HepG2 (cell line): Measurements from ENCODE around the gene ONECUT1. TPM values are rescaled to one million over a fixed set of nuclear protein-coding genes. Genes with fewer than 3 reads are reported as not detected.

Experiments used
- ATAC-seq: fragments of 200-7000 bp; cut with Tn5 transposase; 3 replicates; pipeline ENCODE4 v1.9.1; 2020; ENCODE audit warnings: mild to moderate bottlenecking, moderate library complexity
- BruUV-seq: library from RNA; stranded (reverse); fragments of 400-500 nt; replicated peaks from 2 replicates; lab custom pipeline; 2021; lab: Mats Ljungman, UMichigan
- CTCF ChIA-PET: fragments of 300-600 bp; formaldehyde crosslinking; extraction: SDS; loops from one replicate; lab custom pipeline; 2021; ENCODE audit warnings: low total read pairs, inconsistent platforms, low intra/inter-chr PET ratio; lab: Yijun Ruan, JAX
- POLR2A ChIA-PET: fragments of 350-600 bp; sonication (Branson Sonifier 250); formaldehyde crosslinking; loops from one replicate; lab custom pipeline; 2020; ENCODE audit warnings: antibody characterized with exemption, inconsistent platforms; lab: Yijun Ruan, JAX
- DNase-seq: peaks from one replicate; pipeline ENCODE4 v3.0.0-alpha.2; 2015; ENCODE audit warnings: low spot score
- FAIRE-seq: peaks from 3 replicates; lab custom pipeline; 2011; peaks lifted over from hg19 to GRCh38; lab: Jason Lieb, UNC
- H2AFZ ChIP-seq: one replicate; pipeline ENCODE4 v1.6.1; 2011; ENCODE audit warnings: low read length, inconsistent platforms
- H3K27ac ChIP-seq: fragments of 300-600 bp; 3 replicates; pipeline ENCODE4 v1.8.0; 2011; ENCODE audit warnings: mixed run types, mild to moderate bottlenecking, mixed read lengths, low read length, inconsistent platforms; ENCODE audit not compliant: insufficient read depth; ENCODE audit errors: extremely low read length
- H3K27me3 ChIP-seq, 2 experiments: fragments of 200-600 bp in 1 of 2; 2 replicates in 1 of 2; 3 replicates in 1 of 2; pipeline versions ENCODE4 v1.6.0 to v1.8.0; 2011; ENCODE audit warnings: low read length in 2 of 2, mild to moderate bottlenecking in 2 of 2, moderate library complexity in 2 of 2, inconsistent platforms in 1 of 2; ENCODE audit not compliant: insufficient read depth in 2 of 2, control insufficient read depth in 1 of 2
- H3K36me3 ChIP-seq, 2 experiments: fragments of 200-600 bp in 1 of 2; replicated peaks in 1 of 2; 2 replicates in 1 of 2; 3 replicates in 1 of 2; pipeline versions ENCODE4 v1.5.1 to v1.8.0; 2011; ENCODE audit warnings: low read length in 2 of 2, inconsistent platforms in 1 of 2; ENCODE audit not compliant: insufficient read depth in 2 of 2, control insufficient read depth in 1 of 2
- H3K4me1 ChIP-seq: 2 replicates; pipeline ENCODE4 v1.5.1; 2012; ENCODE audit warnings: low read length, inconsistent platforms; ENCODE audit not compliant: insufficient read depth
- H3K4me2 ChIP-seq: 2 replicates; pipeline ENCODE4 v1.6.0; 2011; ENCODE audit warnings: low read depth, low read length, inconsistent platforms
- H3K4me3 ChIP-seq, 3 experiments: fragments of 200-600 bp in 1 of 3; sonication (generic), shearing (Covaris generic) in 1 of 3; replicated peaks in 1 of 3; 2 replicates each; pipeline ENCODE4 v1.5.1; 2011 to 2016; ENCODE audit warnings: low read length in 3 of 3, inconsistent platforms in 2 of 3, low read depth in 2 of 3, mild to moderate bottlenecking in 2 of 3, control low read depth in 1 of 3, mixed read lengths in 1 of 3; ENCODE audit not compliant: insufficient read depth in 1 of 3
- H3K79me2 ChIP-seq: one replicate; pipeline ENCODE4 v1.6.1; 2011; ENCODE audit warnings: low read length, inconsistent platforms; ENCODE audit not compliant: insufficient read depth
- H3K9ac ChIP-seq: 2 replicates; pipeline ENCODE4 v1.6.0; 2011; ENCODE audit warnings: mild to moderate bottlenecking, low read depth, low read length, inconsistent platforms; ENCODE audit not compliant: insufficient read depth
- H3K9me3 ChIP-seq: 2 replicates; pipeline ENCODE4 v1.5.1; 2012; ENCODE audit warnings: mild to moderate bottlenecking, low read length
- H4K20me1 ChIP-seq: 2 replicates; pipeline ENCODE4 v1.6.0; 2011; ENCODE audit warnings: inconsistent platforms, mild to moderate bottlenecking, low read length, moderate library complexity; ENCODE audit not compliant: insufficient read depth
- AKAP8 ChIP-seq: sonication (generic); formaldehyde crosslinking; IDR thresholded peaks from 2 replicates; pipeline ENCODE4 v1.5.1; 2020; ENCODE audit warnings: mild to moderate bottlenecking, missing genetic modification reagents
- ARNT2 ChIP-seq: sonication (generic); formaldehyde crosslinking; IDR thresholded peaks from 2 replicates; pipeline ENCODE4 v1.8.0; 2022; ENCODE audit warnings: mild to moderate bottlenecking, low read depth, missing genetic modification reagents, moderate library complexity
- HNRNPL ChIP-seq: fragments of 200-400 bp; formaldehyde crosslinking; IDR thresholded peaks from 2 replicates; pipeline ENCODE4 v1.6.1; 2017; ENCODE audit warnings: mild to moderate bottlenecking, low read depth, low read length
- KMT2B ChIP-seq: IDR thresholded peaks from 2 replicates; pipeline ENCODE4 v1.6.1; 2016; ENCODE audit warnings: missing genetic modification reagents, missing compliant biosample characterization
- MZF1 ChIP-seq: sonication (generic); formaldehyde crosslinking; IDR thresholded peaks from 2 replicates; pipeline ENCODE4 v1.8.1; 2023; ENCODE audit warnings: mild to moderate bottlenecking, missing genetic modification reagents, borderline replicate concordance
- PRMT3 ChIP-seq: sonication (generic); formaldehyde crosslinking; IDR thresholded peaks from 2 replicates; pipeline ENCODE4 v1.8.1; 2022; ENCODE audit warnings: low read depth, mild to moderate bottlenecking, moderate library complexity, missing genetic modification reagents, borderline replicate concordance
- SOX5 ChIP-seq: IDR thresholded peaks from 2 replicates; pipeline ENCODE4 v1.6.1; 2016; ENCODE audit warnings: borderline replicate concordance
- ZBTB38 ChIP-seq: sonication (generic); formaldehyde crosslinking; IDR thresholded peaks from 2 replicates; pipeline ENCODE4 v1.5.1; 2020; ENCODE audit warnings: mild to moderate bottlenecking, missing genetic modification reagents
- ZNF563 ChIP-seq: sonication (generic); formaldehyde crosslinking; IDR thresholded peaks from 2 replicates; pipeline ENCODE4 v1.8.0; 2022; ENCODE audit warnings: mild to moderate bottlenecking, moderate library complexity, missing genetic modification reagents
- ZNF724P ChIP-seq: sonication (generic); formaldehyde crosslinking; IDR thresholded peaks from 2 replicates; pipeline ENCODE4 v1.8.0; 2022; ENCODE audit warnings: missing genetic modification reagents, borderline replicate concordance
- ZNF790 ChIP-seq: sonication (generic); formaldehyde crosslinking; IDR thresholded peaks from 2 replicates; pipeline ENCODE4 v1.8.0; 2022; ENCODE audit warnings: missing genetic modification reagents, mild to moderate bottlenecking, borderline replicate concordance
- WGBS: methylation state at CpG from one replicate; pipeline ENCODE4 v1.1.6; 2017; ENCODE audit warnings: low lambda C conversion rate; 5-methylcytosine and 5-hydroxymethylcytosine counted together
- in situ Hi-C: cut with HindIII; loops from 2 replicates; pipeline ENCODE4 v1.10.0; 2017; ENCODE audit warnings: low pct_unique_long_range_greater_than_20kb; ENCODE audit not compliant: extremely low pct_ligation_motif_present
- intact Hi-C: fragments of 100-400 bp; cut with micrococcal nuclease; formaldehyde crosslinking; loops from one replicate; pipeline ENCODE4 v1.10.0; 2022; ENCODE audit not compliant: unreplicated experiment
- polyA plus RNA-seq, 8 experiments: library from polyadenylated mRNA; depleted of rRNA in 3 of 8; stranded (reverse) in 7 of 8; unstranded in 1 of 8; fragments of >200 nt; fragmentation: Illumina TruSeq in 4 of 8; extraction: Trizol in 4 of 8; gene quantifications; 2 replicates each; pipeline versions ENCODE4 v1.2.1 to v1.2.3, GENCODE V29; 2011 to 2016; ENCODE audit warnings: low read depth in 4 of 8, missing spikeins in 1 of 8, mixed read lengths in 1 of 8; ENCODE audit not compliant: insufficient read depth in 1 of 8
- total RNA-seq, 5 experiments: library from RNA; depleted of rRNA; stranded (reverse); fragments of >200 nt; fragmentation: Illumina TruSeq; extraction: Trizol; gene quantifications; 2 replicates each; pipeline ENCODE4 v1.2.3, GENCODE V29; 2016; ENCODE audit warnings: low read depth in 1 of 5
- TF ChIP-seq, protein P1 (sequence below): sonication (generic); formaldehyde crosslinking; IDR thresholded peaks from one replicate; pipeline ENCODE4 v1.5.1; 2020; ENCODE audit warnings: mild to moderate bottlenecking, missing genetic modification reagents; ENCODE audit errors: not compliant biosample characterization
- TF ChIP-seq, protein P2 (sequence below): sonication (generic); formaldehyde crosslinking; IDR thresholded peaks from 2 replicates; pipeline ENCODE4 v1.5.0; 2020; ENCODE audit warnings: missing genetic modification reagents

The ONECUT1 gene
- total and polyA plus RNA-seq, 2 of the 13 experiments (the other 11 are each of a cell fraction or from before 2014, with no cell fraction given) = 3.5 to 9.1 TPM

DNA sequence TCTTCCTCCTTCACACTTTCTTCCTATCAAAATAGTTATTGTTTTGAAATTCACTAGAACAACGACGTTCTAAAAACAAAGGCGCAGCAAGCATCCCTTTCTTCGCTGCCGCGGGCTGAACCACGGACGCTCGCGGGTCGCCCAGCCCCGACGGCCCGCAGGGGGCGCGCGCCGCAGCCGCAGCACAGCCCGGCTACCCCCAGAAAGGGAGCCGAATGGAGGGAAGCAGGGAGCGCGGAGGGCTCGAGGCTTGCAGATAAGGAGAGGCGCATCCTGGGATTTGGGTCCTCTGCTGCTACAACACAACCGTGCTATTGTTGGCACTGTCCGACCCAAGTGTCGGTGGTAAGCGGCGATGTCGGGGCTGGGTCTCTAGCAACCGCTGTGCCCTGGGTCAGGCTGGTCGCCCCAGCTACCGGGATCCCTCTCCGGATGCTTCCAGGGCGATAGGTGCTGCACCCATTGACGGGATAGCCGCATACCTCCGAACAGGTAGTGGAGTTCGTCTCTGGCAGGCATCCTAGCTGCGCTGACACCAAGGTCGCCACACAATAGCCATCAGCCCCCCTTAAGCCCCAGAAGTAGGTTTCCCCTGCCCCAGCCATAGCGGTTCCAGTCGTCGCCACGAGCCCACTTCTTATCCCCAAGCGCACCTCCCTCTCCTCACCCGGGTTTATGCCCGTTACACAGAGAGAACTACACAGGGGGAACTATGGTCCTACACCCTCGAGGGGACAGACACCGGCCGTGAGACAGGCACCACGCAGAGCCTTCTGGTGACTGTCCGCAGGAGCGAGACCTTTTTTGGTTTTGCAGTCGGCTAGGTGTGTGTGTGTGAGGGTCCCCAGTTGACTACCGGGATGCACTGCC is 6.0 kb downstream of the ONECUT1 start:
- in situ Hi-C loops = loop anchor here (5.0 to 10.0 kb wide), 2 partner anchors 413 to 931 kb away; no protein-coding TSS in a partner anchor
- ChIA-PET CTCF (no interaction called here), POLR2A (no interaction called here)
- intact Hi-C loops = loop anchor here (5.0 to 10.0 kb wide), 2 partner anchors 251 to 668 kb away; no protein-coding TSS in a partner anchor
- no peak overlapping the region for H3K4me3 ChIP-seq
- H3K79me2 ChIP-seq = peaks cover 62% of the 10 kb centered on the region
- peaks cover 65% of the 10 kb centered on the region for H3K4me1 ChIP-seq
- BruUV-seq = no TSS peak
- H2AFZ ChIP-seq = no peak overlapping the region
- H3K36me3 ChIP-seq = peaks cover 3 to 7% of the 10 kb centered on the region in 2 experiments; a peak in 1 of 5 replicates
- no peaks in the 10 kb centered on the region for H4K20me1 ChIP-seq
- H3K4me2 ChIP-seq = peak overlapping the region; percentile 79; the same call in 1 of the 2 replicates
- H3K9me3 ChIP-seq = peaks cover 22% of the 10 kb centered on the region; the same call in 1 of the 2 replicates
- H3K9ac ChIP-seq = no peak overlapping the region
- H3K27me3 ChIP-seq = peaks cover 0 to 2% of the 10 kb centered on the region in 2 experiments; a peak in 1 of 5 replicates
- no peak for DNase-seq
- WGBS = 98% methylated on average over 42 of the region's 57 CpGs
- ATAC-seq = no peak
- peak overlapping the region; percentile 84 for H3K27ac ChIP-seq
- no peak for FAIRE-seq
- no peak for TF ChIP-seq PRMT3 (CRISPR knock-in tag)
- no peak for TF ChIP-seq KMT2B
- TF ChIP-seq HNRNPL = 0 out of 2 replicates have a peak, but pooled peaks have one; percentile 29
- no peak for TF ChIP-seq MZF1 (CRISPR knock-in tag)
- peak; percentile 23; the same call in 1 of the 2 replicates for TF ChIP-seq AKAP8 (CRISPR knock-in tag)
- TF ChIP-seq ZNF724P (CRISPR knock-in tag) = no peak
- TF ChIP-seq ZNF563 = no peak
- TF ChIP-seq ARNT2 (CRISPR knock-in tag) = no peak
- TF ChIP-seq, protein P1, sequence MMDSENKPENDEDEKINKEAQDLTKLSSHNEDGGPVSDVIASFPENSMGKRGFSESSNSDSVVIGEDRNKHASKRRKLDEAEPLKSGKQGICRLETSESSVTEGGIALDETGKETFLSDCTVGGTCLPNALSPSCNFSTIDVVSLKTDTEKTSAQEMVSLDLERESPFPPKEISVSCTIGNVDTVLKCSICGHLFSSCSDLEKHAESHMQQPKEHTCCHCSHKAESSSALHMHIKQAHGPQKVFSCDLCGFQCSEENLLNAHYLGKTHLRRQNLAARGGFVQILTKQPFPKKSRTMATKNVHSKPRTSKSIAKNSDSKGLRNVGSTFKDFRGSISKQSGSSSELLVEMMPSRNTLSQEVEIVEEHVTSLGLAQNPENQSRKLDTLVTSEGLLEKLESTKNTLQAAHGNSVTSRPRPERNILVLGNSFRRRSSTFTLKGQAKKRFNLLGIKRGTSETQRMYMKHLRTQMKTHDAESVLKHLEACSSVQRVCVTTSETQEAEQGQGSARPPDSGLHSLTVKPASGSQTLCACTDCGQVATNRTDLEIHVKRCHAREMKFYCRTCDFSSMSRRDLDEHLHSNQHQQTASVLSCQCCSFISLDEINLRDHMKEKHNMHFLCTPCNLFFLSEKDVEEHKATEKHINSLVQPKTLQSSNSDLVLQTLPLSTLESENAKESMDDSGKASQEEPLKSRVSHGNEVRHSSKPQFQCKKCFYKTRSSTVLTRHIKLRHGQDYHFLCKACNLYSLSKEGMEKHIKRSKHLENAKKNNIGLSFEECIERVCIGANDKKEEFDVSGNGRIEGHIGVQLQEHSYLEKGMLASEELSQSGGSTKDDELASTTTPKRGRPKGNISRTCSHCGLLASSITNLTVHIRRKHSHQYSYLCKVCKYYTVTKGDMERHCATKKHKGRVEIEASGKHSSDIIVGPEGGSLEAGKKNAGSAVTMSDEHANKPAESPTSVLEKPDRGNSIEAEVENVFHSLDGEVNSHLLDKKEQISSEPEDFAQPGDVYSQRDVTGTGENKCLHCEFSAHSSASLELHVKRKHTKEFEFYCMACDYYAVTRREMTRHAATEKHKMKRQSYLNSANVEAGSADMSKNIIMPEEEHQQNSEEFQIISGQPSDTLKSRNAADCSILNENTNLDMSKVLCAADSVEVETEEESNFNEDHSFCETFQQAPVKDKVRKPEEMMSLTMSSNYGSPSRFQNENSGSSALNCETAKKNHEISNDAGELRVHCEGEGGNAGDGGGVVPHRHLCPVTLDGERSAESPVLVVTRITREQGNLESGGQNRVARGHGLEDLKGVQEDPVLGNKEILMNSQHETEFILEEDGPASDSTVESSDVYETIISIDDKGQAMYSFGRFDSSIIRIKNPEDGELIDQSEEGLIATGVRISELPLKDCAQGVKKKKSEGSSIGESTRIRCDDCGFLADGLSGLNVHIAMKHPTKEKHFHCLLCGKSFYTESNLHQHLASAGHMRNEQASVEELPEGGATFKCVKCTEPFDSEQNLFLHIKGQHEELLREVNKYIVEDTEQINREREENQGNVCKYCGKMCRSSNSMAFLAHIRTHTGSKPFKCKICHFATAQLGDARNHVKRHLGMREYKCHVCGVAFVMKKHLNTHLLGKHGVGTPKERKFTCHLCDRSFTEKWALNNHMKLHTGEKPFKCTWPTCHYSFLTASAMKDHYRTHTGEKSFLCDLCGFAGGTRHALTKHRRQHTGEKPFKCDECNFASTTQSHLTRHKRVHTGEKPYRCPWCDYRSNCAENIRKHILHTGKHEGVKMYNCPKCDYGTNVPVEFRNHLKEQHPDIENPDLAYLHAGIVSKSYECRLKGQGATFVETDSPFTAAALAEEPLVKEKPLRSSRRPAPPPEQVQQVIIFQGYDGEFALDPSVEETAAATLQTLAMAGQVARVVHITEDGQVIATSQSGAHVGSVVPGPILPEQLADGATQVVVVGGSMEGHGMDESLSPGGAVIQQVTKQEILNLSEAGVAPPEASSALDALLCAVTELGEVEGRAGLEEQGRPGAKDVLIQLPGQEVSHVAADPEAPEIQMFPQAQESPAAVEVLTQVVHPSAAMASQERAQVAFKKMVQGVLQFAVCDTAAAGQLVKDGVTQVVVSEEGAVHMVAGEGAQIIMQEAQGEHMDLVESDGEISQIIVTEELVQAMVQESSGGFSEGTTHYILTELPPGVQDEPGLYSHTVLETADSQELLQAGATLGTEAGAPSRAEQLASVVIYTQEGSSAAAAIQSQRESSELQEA (CRISPR knock-in tag) = no peak
- TF ChIP-seq, protein P2, sequence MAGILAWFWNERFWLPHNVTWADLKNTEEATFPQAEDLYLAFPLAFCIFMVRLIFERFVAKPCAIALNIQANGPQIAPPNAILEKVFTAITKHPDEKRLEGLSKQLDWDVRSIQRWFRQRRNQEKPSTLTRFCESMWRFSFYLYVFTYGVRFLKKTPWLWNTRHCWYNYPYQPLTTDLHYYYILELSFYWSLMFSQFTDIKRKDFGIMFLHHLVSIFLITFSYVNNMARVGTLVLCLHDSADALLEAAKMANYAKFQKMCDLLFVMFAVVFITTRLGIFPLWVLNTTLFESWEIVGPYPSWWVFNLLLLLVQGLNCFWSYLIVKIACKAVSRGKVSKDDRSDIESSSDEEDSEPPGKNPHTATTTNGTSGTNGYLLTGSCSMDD (CRISPR knock-in tag) = no peak
- TF ChIP-seq ZNF790 = no peak
- TF ChIP-seq SOX5 (CRISPR knock-in tag) = no peak
- 0 out of 2 replicates have a peak, but pooled peaks have one; percentile 3 for TF ChIP-seq ZBTB38 (CRISPR knock-in tag)
